Liver (tissue), 9 donors: Measurements from ENCODE around the gene PGM1. TPM values are rescaled to one million over a fixed set of nuclear protein-coding genes. Genes with fewer than 3 reads are reported as not detected.

ENCODE experiments used
- DNase-seq: peaks from one replicate; pipeline ENCODE4 v3.0.0-alpha.2; 2017; ENCODE audit warnings: low spot score
- H3K27ac ChIP-seq, 2 donors: one replicate each; pipeline ENCODE4 v1.7.0; 2013; ENCODE audit warnings: inconsistent platforms in 2 of 2, low read length in 2 of 2, control low read depth in 1 of 2, low read depth in 1 of 2, mild to moderate bottlenecking in 1 of 2
- H3K27me3 ChIP-seq, 4 donors: one replicate each; pipeline versions ENCODE4 v1.6.1 to v1.7.0; 2013; ENCODE audit warnings: low read length in 3 of 4, inconsistent platforms in 1 of 4, mild to moderate bottlenecking in 1 of 4, moderate library complexity in 1 of 4; ENCODE audit not compliant: control insufficient read depth in 4 of 4, insufficient read depth in 4 of 4
- H3K36me3 ChIP-seq, 4 donors: one replicate each; pipeline versions ENCODE4 v1.6.1 to v1.7.0; 2013; ENCODE audit warnings: low read length in 3 of 4, mild to moderate bottlenecking in 3 of 4, low read depth in 1 of 4, moderate library complexity in 1 of 4; ENCODE audit not compliant: control insufficient read depth in 4 of 4, insufficient read depth in 3 of 4
- H3K4me1 ChIP-seq, 4 donors: one replicate each; pipeline versions ENCODE4 v1.6.1 to v1.7.0; 2013; ENCODE audit warnings: low read length in 3 of 4, mild to moderate bottlenecking in 3 of 4, moderate library complexity in 1 of 4; ENCODE audit not compliant: control insufficient read depth in 4 of 4, insufficient read depth in 4 of 4
- H3K4me3 ChIP-seq, 3 donors: one replicate each; pipeline versions ENCODE4 v1.6.1 to v1.7.0; 2013; ENCODE audit warnings: low read length in 3 of 3, control low read depth in 1 of 3, low read depth in 1 of 3, mild to moderate bottlenecking in 1 of 3
- H3K9ac ChIP-seq, 2 donors: one replicate each; pipeline ENCODE4 v1.7.0; 2013; ENCODE audit warnings: low read length in 2 of 2, mild to moderate bottlenecking in 2 of 2, moderate library complexity in 2 of 2, control low read depth in 1 of 2, low read depth in 1 of 2
- H3K9me3 ChIP-seq, 4 donors: one replicate each; pipeline versions ENCODE4 v1.6.1 to v1.7.0; 2013; ENCODE audit warnings: low read length in 3 of 4; ENCODE audit not compliant: control insufficient read depth in 4 of 4
- CTCF ChIP-seq: fragments of 150-350 bp; IDR thresholded peaks from 2 replicates; pipeline ENCODE4 v1.5.1; 2017; ENCODE audit warnings: improper control_type of control experiment, low read depth, low read length; ENCODE audit not compliant: missing input control
- EGR1 ChIP-seq, 2 donors: IDR thresholded peaks; 2 replicates each; pipeline ENCODE4 v1.6.1; 2016 to 2018; ENCODE audit warnings: antibody characterized with exemption in 2 of 2, low read depth in 2 of 2
- FOXA1 ChIP-seq: IDR thresholded peaks from 2 replicates; pipeline ENCODE4 v1.6.1; 2016; ENCODE audit warnings: antibody characterized with exemption
- FOXA2 ChIP-seq: IDR thresholded peaks from 2 replicates; pipeline ENCODE4 v1.6.1; 2016; ENCODE audit warnings: antibody characterized with exemption
- GABPA ChIP-seq, 2 donors: IDR thresholded peaks in 1 of 2; conservative IDR thresholded peaks in 1 of 2; 2 replicates each; pipeline ENCODE4 v1.6.1; 2016; ENCODE audit warnings: antibody characterized with exemption in 2 of 2, mild to moderate bottlenecking in 1 of 2, moderate library complexity in 1 of 2
- HNF4A ChIP-seq, 2 donors: conservative IDR thresholded peaks; 2 replicates each; pipeline ENCODE4 v1.6.1; 2016; ENCODE audit warnings: antibody characterized with exemption in 2 of 2, mild to moderate bottlenecking in 2 of 2
- HNF4G ChIP-seq: IDR thresholded peaks from 2 replicates; pipeline ENCODE4 v1.6.1; 2016; ENCODE audit warnings: antibody characterized with exemption
- JUND ChIP-seq, 2 donors: IDR thresholded peaks; 2 replicates each; pipeline ENCODE4 v1.6.1; 2016; ENCODE audit warnings: antibody characterized with exemption in 2 of 2
- MAX ChIP-seq: IDR thresholded peaks from 2 replicates; pipeline ENCODE4 v1.6.1; 2016; ENCODE audit warnings: antibody characterized with exemption
- NR2F2 ChIP-seq: IDR thresholded peaks from 2 replicates; pipeline ENCODE4 v1.6.1; 2016; ENCODE audit warnings: antibody characterized with exemption
- RAD21 ChIP-seq, 2 donors: IDR thresholded peaks; 2 replicates each; pipeline ENCODE4 v1.6.1; 2016; ENCODE audit warnings: antibody characterized with exemption in 2 of 2, mild to moderate bottlenecking in 2 of 2
- RXRA ChIP-seq, 2 donors: IDR thresholded peaks; 2 replicates each; pipeline ENCODE4 v1.6.1; 2017 to 2018; ENCODE audit warnings: antibody characterized with exemption in 2 of 2, mild to moderate bottlenecking in 1 of 2
- SP1 ChIP-seq: IDR thresholded peaks from 2 replicates; pipeline ENCODE4 v1.6.1; 2018; ENCODE audit warnings: antibody characterized with exemption, mild to moderate bottlenecking
- TAF1 ChIP-seq: conservative IDR thresholded peaks from 2 replicates; pipeline ENCODE4 v1.6.1; 2016; ENCODE audit warnings: antibody characterized with exemption, mild to moderate bottlenecking
- YY1 ChIP-seq: IDR thresholded peaks from 2 replicates; pipeline ENCODE4 v1.6.1; 2016; ENCODE audit warnings: antibody characterized with exemption, mild to moderate bottlenecking
- WGBS: extraction: QIAGEN DNeasy Blood & Tissue Kit; methylation state at CpG from one replicate; pipeline ENCODE4 v1.1.7; 2013; 5-methylcytosine and 5-hydroxymethylcytosine counted together
- polyA plus RNA-seq, 2 donors: library from polyadenylated mRNA; stranded (reverse) in 1 of 2; unstranded in 1 of 2; fragments of 200-250 nt in 1 of 2; fragments of >200 nt in 1 of 2; fragmentation: Nextera tagmentation in 1 of 2; extraction: Ambion mirVana in 1 of 2; gene quantifications; one replicate each; pipeline versions ENCODE4 v1.2.1 to v1.2.3, GENCODE V29; 2013 to 2015
- total RNA-seq, 2 donors: library from RNA; depleted of rRNA; stranded (reverse); fragments of >200 nt; gene quantifications; one replicate each; pipeline ENCODE4 v1.2.3, GENCODE V29; 2014
- TF ChIP-seq, protein P1 (sequence below): IDR thresholded peaks from 2 replicates; pipeline ENCODE4 v1.6.1; 2016; ENCODE audit warnings: antibody characterized with exemption, mild to moderate bottlenecking
- TF ChIP-seq, protein P2 (sequence below): IDR thresholded peaks from 2 replicates; pipeline ENCODE4 v1.6.1; 2016; ENCODE audit warnings: antibody characterized with exemption
- TF ChIP-seq, protein P3 (sequence below): IDR thresholded peaks from 2 replicates; pipeline ENCODE4 v1.6.1; 2016; ENCODE audit warnings: antibody characterized with exemption
- donor health status: healthy.
- donor health status: healthy.
- donor health status: healthy.
- donor health status: healthy.
- donor health status: healthy.

PGM1 gene
- total and polyA plus RNA-seq, 4 donors = 57.3 to 224 (median 120) TPM

- H3K4me1 ChIP-seq = no peaks in the 10 kb centered on the region
- no peaks in the 10 kb centered on the region for H3K36me3 ChIP-seq
- over 99% methylated on average over 2 of the region's 2 CpGs for WGBS
- H3K4me3 ChIP-seq = no peak overlapping the region
- no peak overlapping the region for H3K9ac ChIP-seq
- DNase-seq = no peak
- no peaks in the 10 kb centered on the region for H3K9me3 ChIP-seq
- no peak overlapping the region for H3K27ac ChIP-seq
- no peak for TF ChIP-seq EGR1 (IDR thresholded peaks at IDR 0.05; ENCODE audit: low read depth in 2 of 2)
- no peak for TF ChIP-seq FOXA2
- TF ChIP-seq MAX = no peak
- TF ChIP-seq, protein P1, sequence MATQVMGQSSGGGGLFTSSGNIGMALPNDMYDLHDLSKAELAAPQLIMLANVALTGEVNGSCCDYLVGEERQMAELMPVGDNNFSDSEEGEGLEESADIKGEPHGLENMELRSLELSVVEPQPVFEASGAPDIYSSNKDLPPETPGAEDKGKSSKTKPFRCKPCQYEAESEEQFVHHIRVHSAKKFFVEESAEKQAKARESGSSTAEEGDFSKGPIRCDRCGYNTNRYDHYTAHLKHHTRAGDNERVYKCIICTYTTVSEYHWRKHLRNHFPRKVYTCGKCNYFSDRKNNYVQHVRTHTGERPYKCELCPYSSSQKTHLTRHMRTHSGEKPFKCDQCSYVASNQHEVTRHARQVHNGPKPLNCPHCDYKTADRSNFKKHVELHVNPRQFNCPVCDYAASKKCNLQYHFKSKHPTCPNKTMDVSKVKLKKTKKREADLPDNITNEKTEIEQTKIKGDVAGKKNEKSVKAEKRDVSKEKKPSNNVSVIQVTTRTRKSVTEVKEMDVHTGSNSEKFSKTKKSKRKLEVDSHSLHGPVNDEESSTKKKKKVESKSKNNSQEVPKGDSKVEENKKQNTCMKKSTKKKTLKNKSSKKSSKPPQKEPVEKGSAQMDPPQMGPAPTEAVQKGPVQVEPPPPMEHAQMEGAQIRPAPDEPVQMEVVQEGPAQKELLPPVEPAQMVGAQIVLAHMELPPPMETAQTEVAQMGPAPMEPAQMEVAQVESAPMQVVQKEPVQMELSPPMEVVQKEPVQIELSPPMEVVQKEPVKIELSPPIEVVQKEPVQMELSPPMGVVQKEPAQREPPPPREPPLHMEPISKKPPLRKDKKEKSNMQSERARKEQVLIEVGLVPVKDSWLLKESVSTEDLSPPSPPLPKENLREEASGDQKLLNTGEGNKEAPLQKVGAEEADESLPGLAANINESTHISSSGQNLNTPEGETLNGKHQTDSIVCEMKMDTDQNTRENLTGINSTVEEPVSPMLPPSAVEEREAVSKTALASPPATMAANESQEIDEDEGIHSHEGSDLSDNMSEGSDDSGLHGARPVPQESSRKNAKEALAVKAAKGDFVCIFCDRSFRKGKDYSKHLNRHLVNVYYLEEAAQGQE = no peak
- no peak for TF ChIP-seq NR2F2
- TF ChIP-seq HNF4A (conservative IDR thresholded peaks at IDR 0.05) = no peak
- no peak for TF ChIP-seq HNF4G
- TF ChIP-seq, protein P2, sequence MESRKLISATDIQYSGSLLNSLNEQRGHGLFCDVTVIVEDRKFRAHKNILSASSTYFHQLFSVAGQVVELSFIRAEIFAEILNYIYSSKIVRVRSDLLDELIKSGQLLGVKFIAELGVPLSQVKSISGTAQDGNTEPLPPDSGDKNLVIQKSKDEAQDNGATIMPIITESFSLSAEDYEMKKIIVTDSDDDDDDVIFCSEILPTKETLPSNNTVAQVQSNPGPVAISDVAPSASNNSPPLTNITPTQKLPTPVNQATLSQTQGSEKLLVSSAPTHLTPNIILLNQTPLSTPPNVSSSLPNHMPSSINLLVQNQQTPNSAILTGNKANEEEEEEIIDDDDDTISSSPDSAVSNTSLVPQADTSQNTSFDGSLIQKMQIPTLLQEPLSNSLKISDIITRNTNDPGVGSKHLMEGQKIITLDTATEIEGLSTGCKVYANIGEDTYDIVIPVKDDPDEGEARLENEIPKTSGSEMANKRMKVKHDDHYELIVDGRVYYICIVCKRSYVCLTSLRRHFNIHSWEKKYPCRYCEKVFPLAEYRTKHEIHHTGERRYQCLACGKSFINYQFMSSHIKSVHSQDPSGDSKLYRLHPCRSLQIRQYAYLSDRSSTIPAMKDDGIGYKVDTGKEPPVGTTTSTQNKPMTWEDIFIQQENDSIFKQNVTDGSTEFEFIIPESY = no peak
- no peak for TF ChIP-seq RAD21 (IDR thresholded peaks at IDR 0.05)
- TF ChIP-seq TAF1 = no peak
- TF ChIP-seq FOXA1 = no peak
- TF ChIP-seq SP1 = no peak
- no peak for TF ChIP-seq JUND (IDR thresholded peaks at IDR 0.05)
- TF ChIP-seq, protein P3, sequence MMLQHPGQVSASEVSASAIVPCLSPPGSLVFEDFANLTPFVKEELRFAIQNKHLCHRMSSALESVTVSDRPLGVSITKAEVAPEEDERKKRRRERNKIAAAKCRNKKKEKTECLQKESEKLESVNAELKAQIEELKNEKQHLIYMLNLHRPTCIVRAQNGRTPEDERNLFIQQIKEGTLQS = no peak
- TF ChIP-seq GABPA (IDR thresholded peaks at IDR 0.05 in 1 of 2, conservative IDR thresholded peaks at IDR 0.05 in 1 of 2) = no peak
- TF ChIP-seq YY1 = no peak
- no peak for TF ChIP-seq RXRA (IDR thresholded peaks at IDR 0.05)
- no peak for TF ChIP-seq CTCF
- H3K27me3 ChIP-seq = no peaks in the 10 kb centered on the region
Observed at GRCh38 chr1:63693944-63694571, 100.8 kb downstream of the PGM1 start.
